ENCODE data around the gene KLF13.

Gene KLF13

GRCh38 chr15:31328428-31328968 is 1.9 kb downstream of the KLF13 start:
- Histone ChIP-seq H3K27me3 (ENCODE audit: insufficient read depth, poor library complexity, severe bottlenecking) (no peaks in the 10 kb centered on the region), H3K4me3 (replicated peaks; ENCODE audit: insufficient read depth, low read length) (peak overlapping the region; percentile 79), H3K27ac (replicated peaks) (peak overlapping the region; percentile 66)
- TF ChIP-seq POLR2AphosphoS5 (IDR thresholded peaks at IDR 0.05; ENCODE audit: low read depth) (no peak), CTCF (IDR thresholded peaks at IDR 0.05; ENCODE audit: insufficient read depth, low read length) (no peak), GABPA (IDR thresholded peaks at IDR 0.05; ENCODE audit: low read depth) (no peak), SPI1 (IDR thresholded peaks at IDR 0.05; ENCODE audit: borderline replicate concordance, low read depth) (no peak), REST (IDR thresholded peaks at IDR 0.05; ENCODE audit: insufficient replicate concordance, low read depth) (no peak)
- DNase-seq (ENCODE audit: low read depth in 1 of 2, low spot score in 1 of 2): no peak

GRCh38 chr15:31328969-31329639 is 2.5 kb downstream of the KLF13 start:
- TF ChIP-seq CTCF (IDR thresholded peaks at IDR 0.05; ENCODE audit: insufficient read depth, low read length) (no peak), SPI1 (IDR thresholded peaks at IDR 0.05; ENCODE audit: borderline replicate concordance, low read depth) (no peak), POLR2AphosphoS5 (IDR thresholded peaks at IDR 0.05; ENCODE audit: low read depth) (no peak), REST (IDR thresholded peaks at IDR 0.05; ENCODE audit: insufficient replicate concordance, low read depth) (no peak), GABPA (IDR thresholded peaks at IDR 0.05; ENCODE audit: low read depth) (no peak)
- no peaks in the 10 kb centered on the region for H3K27me3 ChIP-seq (ENCODE audit: insufficient read depth, poor library complexity, severe bottlenecking)
- peak overlapping the region; percentile 79 for H3K4me3 ChIP-seq (replicated peaks; ENCODE audit: insufficient read depth, low read length)
- H3K27ac ChIP-seq (replicated peaks): peak overlapping the region; percentile 66
- DNase-seq (ENCODE audit: low read depth in 1 of 2, low spot score in 1 of 2): peak in 1 of 2 experiments; percentile 42

GRCh38 chr15:31329640-31330010 is 3.0 kb downstream of the KLF13 start:
- Histone ChIP-seq H3K27me3 (ENCODE audit: insufficient read depth, poor library complexity, severe bottlenecking) (no peaks in the 10 kb centered on the region), H3K4me3 (replicated peaks; ENCODE audit: insufficient read depth, low read length) (peak overlapping the region; percentile 79), H3K27ac (replicated peaks) (no peak overlapping the region)
- DNase-seq (ENCODE audit: low read depth in 1 of 2, low spot score in 1 of 2): no peak
- TF ChIP-seq POLR2AphosphoS5 (IDR thresholded peaks at IDR 0.05; ENCODE audit: low read depth): no peak
- no peak for TF ChIP-seq CTCF (IDR thresholded peaks at IDR 0.05; ENCODE audit: insufficient read depth, low read length)
- no peak for TF ChIP-seq REST (IDR thresholded peaks at IDR 0.05; ENCODE audit: insufficient replicate concordance, low read depth)
- TF ChIP-seq GABPA (IDR thresholded peaks at IDR 0.05; ENCODE audit: low read depth): no peak
- no peak for TF ChIP-seq SPI1 (IDR thresholded peaks at IDR 0.05; ENCODE audit: borderline replicate concordance, low read depth)

Data from HL-60 (cell line).